HK-2 (cell line): ENCODE results near the gene RGL3.
"Not testable (repeated sequence)": the region's sequence is repeated elsewhere in the genome, so short reads cannot be mapped to it uniquely, and the experiment has no call there.

Experiments used
- DNase-seq: peaks from one replicate; pipeline ENCODE4 v3.0.0-alpha.2; 2018; ENCODE audit not compliant: unreplicated experiment

The RGL3 gene

GRCh38 chr19:11361771-11362731 is 57.1 kb downstream of the RGL3 start:
- DNase-seq = no peak

- no peak for DNase-seq
Observed at GRCh38 chr19:11361037-11361770, 57.9 kb downstream of the RGL3 start.

GRCh38 chr19:11359421-11359820 is 59.7 kb downstream of the RGL3 start:
- no peak for DNase-seq

GRCh38 chr19:11356676-11357550 is 62.2 kb downstream of the RGL3 start:
- DNase-seq = no peak

- DNase-seq = no peak
Observed at GRCh38 chr19:11356074-11356397, 63.1 kb downstream of the RGL3 start.

- DNase-seq = peak; percentile 85
Observed at GRCh38 chr19:11355160-11356073, 63.7 kb downstream of the RGL3 start, which contains the start of gene PLPPR2. TSS of gene PLPPR2 (plus strand) at chr19:11355432. CDS start at chr19:11357674, 2,242 bp downstream.

GRCh38 chr19:11354102-11354501 is 65.0 kb downstream of the RGL3 start:
- DNase-seq = not testable (repeated sequence)

- DNase-seq = no peak
Observed at GRCh38 chr19:11349171-11349570, 69.9 kb downstream of the RGL3 start.

- DNase-seq = no peak
Observed at GRCh38 chr19:11347546-11348039, 71.5 kb downstream of the RGL3 start.

- peak; percentile 99 for DNase-seq
Observed at GRCh38 chr19:11346104-11346940, 72.8 kb downstream of the RGL3 start, which contains the start of the genes CCDC159 and TMEM205. TSS of gene CCDC159 (plus strand) at chr19:11346519. CDS start at chr19:11346607, 88 bp downstream. TSS of gene TMEM205 (minus strand) at chr19:11346268. CDS start at chr19:11345619, 649 bp downstream.

GRCh38 chr19:11345122-11345803 is 73.9 kb downstream of the RGL3 start:
- DNase-seq = no peak
